GM21723 (cell line): ENCODE measurements around the gene APCDD1.
A peak's percentile ranks its signal among the peaks of the same experiment; 100 is the strongest.
"Not testable (repeated sequence)": the region's sequence is repeated elsewhere in the genome, so short reads cannot be mapped to it uniquely, and the experiment has no call there.

Experiments used
- ATAC-seq: cut with Tn5 transposase; IDR thresholded peaks from one replicate; pipeline ENCODE4 v1.9.1; 2021; ENCODE audit warnings: mild to moderate bottlenecking, moderate library complexity; ENCODE audit not compliant: unreplicated experiment

APCDD1 gene

DNA sequence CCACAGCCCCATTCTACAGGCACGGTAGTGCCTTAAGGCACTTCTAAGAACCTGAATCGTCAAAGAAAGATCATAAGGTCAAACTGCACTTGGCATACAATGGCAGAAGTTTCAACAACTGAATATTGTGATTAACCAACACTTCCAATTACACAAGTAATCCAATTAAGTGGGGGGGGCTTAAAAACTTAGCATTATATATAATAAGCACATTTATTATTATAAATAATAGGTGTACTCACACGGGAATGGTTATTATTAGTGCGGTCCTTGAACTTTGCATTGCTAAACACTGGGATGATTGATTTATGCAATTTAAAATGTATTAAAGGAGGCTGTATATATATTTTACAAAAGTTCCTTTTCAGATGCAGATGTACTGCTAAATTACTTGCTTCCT, 7.6 kb downstream of the APCDD1 start:
- ATAC-seq: no peak

DNA sequence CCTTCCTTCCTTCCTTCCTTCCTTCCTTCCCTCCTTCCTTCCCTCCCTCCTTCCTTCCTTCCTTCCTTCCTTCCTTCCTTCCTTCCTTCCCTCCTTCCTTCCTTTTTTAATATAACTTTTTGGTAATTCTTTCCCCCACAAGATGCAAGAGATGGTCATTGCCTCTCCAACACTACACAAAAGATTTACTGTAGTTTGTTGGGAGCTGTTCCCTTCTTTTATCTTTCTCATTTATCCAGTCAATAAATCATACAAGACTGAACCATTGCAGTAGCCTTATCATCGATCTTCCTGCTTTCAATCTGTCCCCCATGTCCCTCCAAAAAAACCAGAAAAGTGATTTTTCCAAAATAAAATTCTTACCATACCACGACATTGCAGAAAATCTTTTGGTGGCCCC, 8.2 kb downstream of the APCDD1 start:
- ATAC-seq: no peak

DNA sequence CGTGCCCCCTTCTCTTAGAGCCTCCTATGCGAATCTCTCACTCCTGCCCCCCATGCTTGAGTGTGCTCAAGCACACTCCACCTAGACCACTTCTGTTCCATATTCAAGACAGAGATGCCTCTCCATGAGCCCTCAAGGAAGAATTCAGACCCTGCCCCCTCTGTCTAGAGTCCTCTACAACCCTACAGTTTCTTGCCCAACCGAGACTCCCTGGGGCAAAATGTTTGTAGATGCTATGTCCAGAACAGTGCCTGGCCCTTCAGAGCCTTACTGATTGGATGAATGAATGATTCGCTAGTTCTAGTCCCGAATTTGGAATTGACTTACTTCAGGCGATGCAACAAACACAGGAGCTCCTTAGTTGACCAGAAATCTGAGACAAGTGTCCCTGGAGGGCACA, 8.7 kb downstream of the APCDD1 start:
- ATAC-seq: no peak

DNA sequence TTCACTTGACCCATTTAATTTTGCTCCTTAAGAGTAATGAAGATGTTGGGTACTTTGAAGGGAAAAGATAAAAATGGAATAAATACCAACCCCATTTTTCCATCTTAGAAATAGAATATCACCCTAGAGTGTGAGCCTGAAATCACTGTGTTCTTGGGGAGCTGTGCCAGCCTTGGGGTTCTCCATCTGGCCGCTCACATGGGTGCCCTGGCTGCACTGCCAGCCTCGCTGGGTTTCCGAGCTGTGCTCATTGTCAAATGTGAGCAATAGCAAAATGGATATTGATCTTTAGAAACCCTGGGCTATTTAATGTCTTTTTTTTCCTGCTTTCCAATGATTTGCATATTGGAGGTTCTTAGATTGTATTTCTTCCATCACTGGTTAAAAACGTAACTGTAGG, 9.3 kb downstream of the APCDD1 start:
- no peak for ATAC-seq

DNA sequence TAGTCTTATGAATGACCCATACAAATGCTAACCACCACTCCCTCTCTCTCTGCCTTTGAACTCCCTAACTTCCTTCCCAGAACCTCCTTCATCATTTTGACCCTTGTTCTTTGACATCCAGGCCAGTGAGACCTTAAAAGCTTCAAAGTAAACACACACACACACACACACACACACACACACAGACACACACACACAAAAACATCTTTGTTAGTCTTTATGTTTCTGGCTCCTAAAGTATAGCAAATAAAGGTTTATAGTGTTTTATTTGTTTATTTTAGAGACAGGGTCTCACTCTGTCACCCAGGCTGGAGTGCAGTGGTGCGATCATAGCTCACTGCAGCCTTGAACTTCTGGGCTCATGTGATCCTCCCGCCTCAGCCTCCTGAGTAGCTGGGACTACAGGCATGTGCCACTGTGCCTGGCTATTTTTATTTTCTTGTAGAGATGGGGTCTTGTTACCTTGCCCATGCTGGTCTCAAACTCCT, 9.8 kb downstream of the APCDD1 start:
- ATAC-seq: not testable (repeated sequence)

DNA sequence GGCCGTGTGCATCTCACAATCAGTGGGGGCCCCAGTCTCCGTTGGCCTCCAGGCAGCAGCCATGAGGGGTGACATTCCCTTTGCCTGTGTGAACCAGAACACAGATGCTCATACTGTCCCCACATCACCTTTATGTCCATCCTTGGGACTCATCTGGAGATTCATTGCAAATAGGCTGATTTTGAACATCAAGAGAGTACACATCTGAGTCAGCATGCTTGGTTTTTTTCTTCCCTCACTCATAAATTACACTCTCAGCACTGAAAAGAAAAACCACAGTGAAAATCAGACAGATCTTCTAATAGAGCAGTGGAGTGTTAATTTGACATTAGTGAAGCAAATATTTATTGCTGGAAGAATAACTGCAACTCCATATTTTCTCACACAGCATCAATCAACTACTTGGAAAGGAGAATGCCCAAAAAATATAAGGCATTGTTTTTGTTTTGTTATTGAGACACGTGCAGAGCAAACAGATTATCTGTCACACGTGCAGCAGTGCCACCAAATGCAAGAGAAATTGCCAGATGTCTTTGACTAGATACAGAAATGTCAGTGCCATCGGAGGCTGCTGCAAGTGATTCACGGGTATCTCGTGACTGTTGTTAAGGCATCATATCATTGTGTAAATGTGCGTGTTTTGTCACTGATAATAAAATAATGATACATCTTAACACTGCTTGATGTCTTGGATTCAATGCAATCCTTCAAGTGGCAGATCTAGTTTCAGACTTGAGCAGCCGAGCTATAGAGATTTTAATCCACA, 10.9 kb downstream of the APCDD1 start:
- ATAC-seq: no peak

DNA sequence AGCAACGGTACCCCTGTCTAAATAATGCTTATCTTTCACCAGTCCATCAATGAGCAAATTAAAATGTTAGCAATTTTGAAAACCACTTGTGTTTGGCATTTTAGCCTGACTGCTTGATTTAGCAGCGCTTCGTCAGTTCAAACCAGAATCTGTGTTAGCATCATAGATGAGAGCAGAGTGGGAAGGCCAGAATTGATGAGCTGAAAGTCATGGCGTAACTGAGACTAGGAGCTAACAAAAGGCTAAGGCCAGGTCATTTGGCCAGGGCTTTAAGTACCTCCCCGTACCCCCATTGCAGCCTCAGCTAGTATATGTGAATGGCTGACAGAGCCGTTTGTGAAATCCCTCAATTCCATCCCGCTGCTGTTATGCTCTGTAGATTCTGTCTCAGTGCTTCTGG, 16.0 kb downstream of the APCDD1 start:
- no peak for ATAC-seq

DNA sequence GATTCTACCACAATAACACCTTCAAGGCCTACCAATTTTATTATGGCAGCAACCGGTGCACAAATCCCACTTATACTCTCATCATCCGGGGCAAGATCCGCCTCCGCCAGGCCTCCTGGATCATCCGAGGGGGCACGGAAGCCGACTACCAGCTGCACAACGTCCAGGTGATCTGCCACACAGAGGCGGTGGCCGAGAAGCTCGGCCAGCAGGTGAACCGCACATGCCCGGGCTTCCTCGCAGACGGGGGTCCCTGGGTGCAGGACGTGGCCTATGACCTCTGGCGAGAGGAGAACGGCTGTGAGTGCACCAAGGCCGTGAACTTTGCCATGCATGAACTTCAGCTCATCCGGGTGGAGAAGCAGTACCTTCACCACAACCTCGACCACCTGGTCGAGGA, 17.1 kb downstream of the APCDD1 start:
- ATAC-seq: no peak

DNA sequence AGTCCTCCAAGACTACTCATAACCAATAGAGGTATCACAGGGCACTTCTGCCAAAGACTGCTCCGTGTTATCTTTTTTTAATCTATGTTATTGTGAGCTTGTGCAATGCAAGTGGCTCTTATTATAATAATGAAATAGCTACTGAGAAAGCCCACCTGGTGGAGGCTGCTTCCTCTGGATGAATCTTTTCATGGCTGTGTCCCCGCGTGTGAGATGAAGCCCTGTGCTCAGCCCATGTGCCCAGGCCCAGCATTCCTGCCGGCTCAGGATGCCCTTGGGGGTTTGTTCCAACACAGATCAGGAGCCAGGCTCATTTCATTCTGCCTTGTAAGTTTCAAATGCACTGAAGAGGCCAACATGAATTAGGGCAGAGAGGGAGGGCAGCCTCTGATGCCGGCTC, 18.7 kb downstream of the APCDD1 start:
- no peak for ATAC-seq

DNA sequence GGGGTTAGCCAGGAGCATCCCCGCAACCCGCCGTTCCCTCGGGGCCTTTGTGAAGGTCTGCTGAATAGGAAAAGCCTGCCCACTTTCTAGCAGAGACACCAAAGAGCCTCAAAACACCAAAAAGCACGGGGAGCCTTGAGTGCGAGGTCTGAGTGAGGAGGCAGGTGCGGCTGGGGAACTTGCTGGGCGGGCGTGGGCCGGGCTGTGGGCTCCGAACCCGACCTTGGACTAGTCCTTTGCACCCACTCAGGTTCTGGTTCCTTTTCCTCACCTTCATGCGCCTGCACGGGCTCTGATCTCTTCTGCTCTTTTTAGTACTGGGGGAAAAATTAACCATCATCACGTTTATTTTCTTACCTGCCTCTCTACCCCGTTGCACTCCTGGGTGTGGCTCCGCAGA, 19.9 kb downstream of the APCDD1 start:
- ATAC-seq: no peak

DNA sequence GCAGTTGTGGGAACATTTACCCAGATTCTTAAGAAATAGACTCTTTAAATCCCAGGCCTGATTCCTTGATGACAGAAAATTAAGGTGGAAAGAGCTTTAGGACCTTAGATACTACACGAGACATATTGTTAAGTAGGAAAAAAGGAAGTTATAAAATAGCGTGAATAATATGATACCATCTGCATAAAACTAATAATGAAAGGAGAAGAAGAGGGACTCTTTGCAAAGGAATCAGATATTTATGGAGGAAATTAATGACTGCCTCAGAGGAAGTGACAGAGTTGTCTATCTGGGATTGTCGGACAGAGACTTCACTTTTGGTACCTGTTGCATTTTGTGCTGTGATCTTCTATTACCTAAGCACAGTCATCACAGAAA, 20.8 kb downstream of the APCDD1 start:
- no peak for ATAC-seq

DNA sequence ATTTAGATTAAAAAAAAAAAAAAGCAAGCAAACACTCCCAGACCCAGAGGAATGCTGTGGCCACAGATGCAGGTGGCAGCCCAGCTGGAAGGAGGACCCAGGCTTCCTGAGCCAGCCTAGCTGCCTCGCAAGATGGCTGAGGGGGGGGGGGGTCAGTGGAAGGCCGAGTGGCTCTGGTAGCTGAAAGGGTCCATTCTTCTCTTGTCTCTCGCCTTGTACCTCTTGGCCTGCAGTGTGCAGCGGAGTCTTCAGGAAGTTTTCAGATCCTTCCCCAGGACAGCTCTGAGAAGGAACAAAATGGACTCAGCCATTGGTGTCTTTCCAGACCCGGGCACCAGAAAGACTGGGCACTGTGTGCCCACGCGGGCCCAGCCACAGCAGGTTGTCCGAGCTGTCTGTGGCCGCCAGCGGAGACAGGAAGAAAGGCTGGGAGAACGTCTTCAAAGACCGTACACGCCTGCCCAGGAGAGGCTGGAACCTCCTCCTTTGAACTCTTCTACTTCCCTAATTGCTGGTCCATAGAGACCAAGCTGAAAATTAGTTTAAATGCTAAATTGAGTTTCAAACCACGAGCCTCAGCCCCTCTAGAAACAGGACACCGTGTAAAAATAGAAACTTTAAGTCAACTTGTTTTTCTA, 21.3 kb downstream of the APCDD1 start:
- no peak for ATAC-seq

DNA sequence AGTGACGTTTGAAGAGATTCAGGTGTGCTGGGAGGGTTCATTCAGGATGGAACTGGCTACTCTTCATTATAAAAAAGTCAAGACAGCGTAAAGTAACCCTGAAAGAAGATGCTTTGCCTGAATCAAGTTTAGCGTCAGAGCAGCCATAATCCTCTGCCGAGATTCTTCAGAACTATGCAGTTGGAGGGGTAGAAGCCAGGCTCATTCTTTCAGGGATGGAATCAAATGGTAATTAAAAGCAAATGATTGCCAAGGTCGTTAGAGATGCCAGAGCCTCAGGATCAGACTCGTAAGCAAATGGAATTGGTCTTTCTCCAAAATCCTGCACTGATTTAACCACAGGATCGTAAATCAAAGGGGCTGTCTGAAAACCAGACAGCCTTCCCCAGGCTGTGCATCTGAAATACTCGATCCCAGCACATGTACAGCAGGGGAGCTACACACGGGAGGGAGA, 21.9 kb downstream of the APCDD1 start:
- ATAC-seq: no peak

DNA sequence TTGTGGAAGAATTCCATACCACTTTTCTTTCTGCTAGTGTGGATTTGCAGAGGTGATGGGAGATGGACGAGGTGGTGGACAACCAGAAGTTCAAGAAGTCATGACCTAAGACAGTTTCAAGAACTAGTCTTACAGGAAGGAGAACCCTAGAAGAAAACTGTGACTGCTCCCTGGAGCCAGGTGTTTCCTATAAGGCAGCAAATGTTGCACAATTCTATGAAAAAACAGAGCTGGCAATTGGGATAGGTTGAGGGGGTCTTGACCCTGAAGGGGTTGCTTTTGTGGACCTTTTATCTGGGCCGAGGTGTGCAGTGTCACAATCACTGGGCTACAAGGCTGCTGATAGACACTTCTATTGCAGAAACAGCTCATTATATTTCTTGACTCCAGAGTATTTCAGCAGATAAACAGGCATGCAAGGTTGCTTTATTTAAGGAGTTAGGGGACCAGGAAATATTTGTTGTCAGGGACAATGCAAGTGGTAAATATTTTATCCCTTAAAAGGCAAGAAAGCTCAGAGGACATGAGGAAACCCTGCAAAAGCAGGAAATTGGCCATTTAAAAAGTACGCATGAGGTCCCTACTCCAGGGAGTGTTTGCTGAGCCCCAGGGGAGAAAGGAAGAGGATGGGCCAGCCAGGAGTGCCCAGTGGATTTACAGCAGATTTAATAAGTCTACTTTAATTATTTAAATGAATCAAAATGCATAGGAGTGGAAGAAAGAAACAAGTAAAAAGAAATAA, 22.9 kb downstream of the APCDD1 start:
- ATAC-seq: no peak

DNA sequence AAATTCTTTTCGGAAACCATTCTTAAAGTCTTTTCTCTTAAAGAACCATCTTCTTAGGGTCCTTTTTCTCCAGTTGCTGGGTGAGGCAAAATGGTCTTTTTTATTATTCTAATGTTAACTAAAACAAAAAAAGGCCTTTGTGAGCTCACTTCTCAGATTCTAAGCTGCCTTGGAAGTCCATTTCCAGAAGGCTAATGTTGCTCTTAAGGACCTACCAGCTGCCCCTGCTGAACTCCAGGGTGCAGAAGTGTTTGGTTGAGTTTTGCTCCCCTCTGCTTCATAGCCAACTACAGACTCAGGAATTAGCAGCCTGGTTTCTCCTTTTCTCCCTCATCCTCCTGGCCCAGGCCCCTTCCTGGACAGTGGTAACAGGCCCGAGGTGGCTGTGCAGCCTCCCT, 23.4 kb downstream of the APCDD1 start:
- no peak for ATAC-seq

DNA sequence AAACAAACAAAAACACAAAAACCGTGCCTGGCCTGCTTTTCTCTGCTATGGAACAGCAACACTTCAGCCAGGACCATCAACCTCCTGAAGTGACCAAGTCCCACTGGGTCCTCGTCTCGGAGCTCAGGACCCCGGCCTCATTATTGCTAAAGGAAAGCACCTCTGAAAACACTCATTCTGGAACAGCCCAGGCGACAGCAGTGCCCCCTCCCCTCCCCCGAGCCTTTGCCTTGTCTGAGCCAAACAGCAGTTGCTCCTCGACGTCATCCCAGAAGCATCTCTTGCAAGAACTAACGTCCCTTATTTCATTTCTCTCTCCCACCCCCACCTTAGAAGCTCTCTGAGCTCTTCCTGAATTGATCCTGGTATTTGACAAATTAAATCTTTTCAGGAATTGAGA, 27.4 kb downstream of the APCDD1 start:
- ATAC-seq: no peak

DNA sequence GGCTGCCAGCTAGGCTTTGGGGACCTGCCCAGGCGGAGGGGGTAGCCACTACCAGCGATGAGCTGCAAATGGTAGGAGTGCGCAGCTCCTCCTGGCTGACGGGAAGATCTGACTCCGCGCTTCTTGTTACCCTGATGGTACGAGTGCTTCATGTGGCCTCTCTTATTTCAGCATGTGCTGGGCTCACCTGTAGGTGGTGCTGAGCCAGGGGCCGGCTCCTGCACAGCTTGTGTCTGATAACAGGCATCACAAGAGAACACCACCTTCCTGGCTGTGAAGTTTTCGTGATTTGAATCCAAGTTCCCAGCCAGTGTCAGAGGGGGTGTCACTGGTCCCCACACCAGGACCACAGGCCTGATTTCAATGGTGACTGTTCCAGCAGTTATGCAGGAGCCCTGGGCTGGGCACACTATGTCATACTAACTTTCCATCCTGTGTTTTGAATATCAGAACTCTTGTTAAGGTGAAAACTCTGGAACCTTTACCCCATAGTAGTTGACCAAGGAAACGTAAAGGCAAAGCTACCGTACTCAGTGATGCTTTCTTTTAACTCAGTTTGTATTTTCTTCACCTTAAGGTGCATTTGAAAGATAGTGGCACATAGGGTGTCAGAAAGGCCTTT, 28.0 kb downstream of the APCDD1 start:
- no peak for ATAC-seq

DNA sequence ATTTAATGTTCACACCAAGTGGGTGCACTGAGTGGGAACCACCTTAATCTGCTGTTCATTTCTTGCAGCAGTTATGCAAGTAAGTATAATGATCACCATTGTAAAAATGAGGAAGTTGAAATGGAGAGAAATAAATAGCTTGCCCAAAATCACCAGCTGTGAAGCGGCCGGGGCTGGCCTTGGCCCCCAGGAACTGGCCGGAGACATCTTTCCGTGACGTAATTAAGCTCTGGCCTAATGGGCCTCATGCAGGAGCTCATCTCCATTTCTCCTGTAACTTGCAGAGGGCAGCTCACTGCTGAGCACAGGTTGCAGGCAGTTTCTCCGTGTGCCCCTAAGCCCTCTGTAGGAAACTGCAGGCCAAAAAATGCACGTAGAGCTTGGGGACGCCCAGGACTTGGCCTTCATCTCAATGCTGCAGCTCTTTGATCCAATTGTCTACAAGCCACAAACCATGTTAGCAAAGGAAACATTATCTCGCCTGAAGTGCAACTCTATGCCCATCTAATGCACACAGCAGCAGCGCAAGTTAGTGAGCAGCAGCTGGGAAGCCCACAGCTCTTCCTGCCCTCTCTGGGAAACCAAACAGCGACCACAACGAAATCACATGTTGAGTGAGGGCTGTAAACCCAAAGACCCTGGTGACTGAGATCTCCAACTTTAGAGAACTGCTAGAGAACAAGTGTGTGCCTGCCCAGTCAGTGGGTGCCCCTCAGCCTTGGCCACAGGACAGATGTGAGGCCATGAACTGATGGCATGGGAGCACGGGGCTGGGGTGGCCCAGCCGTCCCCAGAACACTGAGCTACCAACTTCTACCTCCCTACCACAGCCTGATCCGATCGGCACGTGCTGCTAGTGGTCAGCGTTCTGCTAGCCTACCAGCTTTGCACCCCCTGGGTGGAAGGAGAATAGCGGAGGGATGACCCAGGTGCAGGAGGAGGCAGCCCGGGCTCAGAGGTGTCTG, 28.8 kb downstream of the APCDD1 start:
- peak; percentile 76 for ATAC-seq

DNA sequence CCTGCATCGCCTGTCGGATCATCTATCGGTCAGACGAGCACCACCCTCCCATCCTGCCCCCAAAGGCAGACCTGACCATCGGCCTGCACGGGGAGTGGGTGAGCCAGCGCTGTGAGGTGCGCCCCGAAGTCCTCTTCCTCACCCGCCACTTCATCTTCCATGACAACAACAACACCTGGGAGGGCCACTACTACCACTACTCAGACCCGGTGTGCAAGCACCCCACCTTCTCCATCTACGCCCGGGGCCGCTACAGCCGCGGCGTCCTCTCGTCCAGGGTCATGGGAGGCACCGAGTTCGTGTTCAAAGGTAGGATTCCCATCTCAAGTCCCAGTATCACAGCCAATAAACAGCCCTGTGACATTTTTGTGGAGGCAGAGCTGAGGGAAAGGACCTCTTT, 31.0 kb downstream of the APCDD1 start:
- no peak for ATAC-seq

DNA sequence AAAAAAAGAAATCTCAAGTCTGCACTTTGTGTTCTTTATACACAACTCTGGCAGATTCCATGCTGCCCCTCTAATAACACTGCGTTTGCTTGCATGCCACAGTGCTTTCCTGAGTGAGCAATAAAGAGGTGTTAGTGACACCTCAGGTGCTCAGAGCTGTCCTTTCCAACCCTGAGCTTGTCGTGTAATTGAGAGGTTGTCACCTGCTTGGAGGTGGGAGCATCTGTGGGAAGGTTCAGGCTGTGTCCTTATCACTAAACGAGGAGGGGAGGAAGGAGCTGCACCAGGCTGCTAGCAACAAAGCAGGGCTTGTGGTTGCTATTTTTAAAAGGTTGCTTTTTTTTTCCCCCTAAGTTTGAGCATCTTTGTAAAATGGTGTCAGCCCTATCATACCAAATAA, 31.9 kb downstream of the APCDD1 start:
- no peak for ATAC-seq
